PC-3 (cell line): ENCODE measurements around the gene SHISAL2B. TPM values are rescaled to one million over a fixed set of nuclear protein-coding genes. Genes with fewer than 3 reads are reported as not detected.

Experiments used
- ATAC-seq: fragments of 200-7000 bp; cut with Tn5 transposase; 2 replicates; pipeline ENCODE4 v1.9.1; 2020; ENCODE audit warnings: mild to moderate bottlenecking, moderate library complexity
- BruUV-seq: library from RNA; stranded (reverse); fragments of 400-500 nt; replicated peaks from 2 replicates; lab custom pipeline; 2021; lab: Mats Ljungman, UMichigan
- CTCF ChIA-PET: fragments of 300-600 bp; sonication (Branson Sonifier 250); formaldehyde crosslinking; loops from one replicate; lab custom pipeline; 2022; ENCODE audit warnings: antibody characterized with exemption; lab: Charles Lee
- POLR2A ChIA-PET: fragments of 300-600 bp; sonication (Branson Sonifier 250); formaldehyde crosslinking; loops from one replicate; lab custom pipeline; 2022; ENCODE audit warnings: antibody characterized with exemption; ENCODE audit not compliant: unreplicated experiment; lab: Charles Lee
- DNase-seq: peaks from one replicate; pipeline ENCODE4 v3.0.0-alpha.2; 2015
- H2AFZ ChIP-seq: fragments of 300-600 bp; sonication (generic); 2 replicates; pipeline ENCODE4 v1.6.0; 2016; ENCODE audit warnings: antibody characterized with exemption, low read length
- H3F3A ChIP-seq: fragments of 300-600 bp; sonication (generic); one replicate; pipeline ENCODE4 v1.6.0; 2017; ENCODE audit warnings: antibody characterized with exemption, low read length, control low read depth, mild to moderate bottlenecking; ENCODE audit not compliant: unreplicated experiment
- H3K27ac ChIP-seq: fragments of 300-600 bp; sonication (generic); 2 replicates; pipeline ENCODE4 v1.5.1; 2016; ENCODE audit warnings: mild to moderate bottlenecking, low read length
- H3K27me3 ChIP-seq: fragments of 300-600 bp; sonication (generic); 2 replicates; pipeline ENCODE4 v1.6.1; 2016; ENCODE audit warnings: low read length, mixed read lengths
- H3K36me3 ChIP-seq: fragments of 300-600 bp; sonication (generic); 2 replicates; pipeline ENCODE4 v1.6.1; 2016; ENCODE audit warnings: low read depth, mixed run types, low read length, mixed read lengths
- H3K4me1 ChIP-seq: fragments of 300-600 bp; sonication (generic); 2 replicates; pipeline ENCODE4 v1.5.1; 2016; ENCODE audit warnings: low read length; ENCODE audit not compliant: insufficient read depth
- H3K4me2 ChIP-seq: fragments of 300-600 bp; sonication (generic); 2 replicates; pipeline ENCODE4 v1.6.0; 2016; ENCODE audit warnings: low read length
- H3K4me3 ChIP-seq: fragments of 300-600 bp; sonication (generic); 2 replicates; pipeline ENCODE4 v1.5.1; 2016; ENCODE audit warnings: mild to moderate bottlenecking, low read length, mixed read lengths
- H3K79me2 ChIP-seq: fragments of 300-600 bp; sonication (generic); 2 replicates; pipeline ENCODE4 v1.6.1; 2017; ENCODE audit warnings: low read length, mixed read lengths
- H3K9ac ChIP-seq: fragments of 300-600 bp; sonication (generic); 2 replicates; pipeline ENCODE4 v1.6.0; 2016; ENCODE audit warnings: mild to moderate bottlenecking, low read length
- H3K9me2 ChIP-seq: fragments of 300-600 bp; sonication (generic); replicated peaks from 2 replicates; pipeline ENCODE4 v1.6.1; 2016; ENCODE audit warnings: mixed run types, low read length, mixed read lengths
- H3K9me3 ChIP-seq: fragments of 300-600 bp; sonication (generic); 2 replicates; pipeline ENCODE4 v1.6.1; 2016; ENCODE audit warnings: low read length, mixed read lengths
- H4K20me1 ChIP-seq: fragments of 300-600 bp; sonication (generic); 2 replicates; pipeline ENCODE4 v1.6.1; 2016; ENCODE audit warnings: low read length, mixed read lengths
- EZH2 ChIP-seq: fragments of 300-600 bp; sonication (generic); IDR thresholded peaks from one replicate; pipeline ENCODE4 v1.6.1; 2017; ENCODE audit warnings: antibody characterized with exemption, mild to moderate bottlenecking, low read length; ENCODE audit not compliant: unreplicated experiment
- EZH2phosphoT487 ChIP-seq: fragments of 300-600 bp; sonication (generic); IDR thresholded peaks from 2 replicates; pipeline ENCODE4 v1.6.1; 2018; ENCODE audit warnings: mild to moderate bottlenecking, antibody characterized with exemption, low read length, borderline replicate concordance
- intact Hi-C: fragments of 100-400 bp; cut with micrococcal nuclease; formaldehyde crosslinking; loops from 2 replicates; pipeline ENCODE4 v1.9.0; 2023
- total RNA-seq: library from RNA; depleted of rRNA; stranded (reverse); fragments of >200 nt; gene quantifications from 2 replicates; pipeline ENCODE4 v1.2.3, GENCODE V29; 2014
- TF ChIP-seq, protein P1 (sequence below): fragments of 300-600 bp; sonication (generic); conservative IDR thresholded peaks from 2 replicates; pipeline ENCODE4 v1.5.1; 2017; ENCODE audit warnings: antibody characterized with exemption, low read depth, mild to moderate bottlenecking, low read length

SHISAL2B gene
- total RNA-seq, 1 experiment from 2014 or later = 0.62 TPM

DNA sequence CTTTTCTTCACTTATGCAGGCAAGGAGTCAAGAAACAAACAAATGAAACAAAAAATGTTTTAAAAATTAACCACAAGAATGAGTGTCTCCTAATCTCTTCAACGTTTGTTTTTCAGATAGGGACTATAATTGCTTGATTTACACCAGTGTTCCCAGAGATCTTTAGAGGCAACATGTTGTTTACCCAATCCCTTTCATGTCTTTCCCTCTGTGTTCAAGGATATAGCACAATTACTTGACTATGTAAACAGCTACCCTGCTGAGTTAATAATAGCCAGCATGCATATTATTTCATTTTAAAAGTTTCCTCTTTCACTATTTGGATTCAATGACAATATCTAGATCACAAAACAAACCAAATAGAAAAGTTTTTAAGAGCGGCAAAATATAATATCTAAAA is 25.1 kb upstream of the SHISAL2B start:
- no peaks in the 10 kb centered on the region for H3F3A ChIP-seq
- no peak overlapping the region for H3K4me2 ChIP-seq
- intact Hi-C loops = no loop called here
- H3K9me2 ChIP-seq = no peaks in the 10 kb centered on the region
- H3K36me3 ChIP-seq = no peaks in the 10 kb centered on the region
- no peak for ATAC-seq
- POLR2A ChIA-PET = no interaction called here
- no peaks in the 10 kb centered on the region for H3K9me3 ChIP-seq
- no peak for DNase-seq
- no peaks in the 10 kb centered on the region for H4K20me1 ChIP-seq
- BruUV-seq = no TSS peak
- no peaks in the 10 kb centered on the region for H3K4me1 ChIP-seq
- no peak overlapping the region for H3K4me3 ChIP-seq
- no peak overlapping the region for H2AFZ ChIP-seq
- no peak overlapping the region for H3K27ac ChIP-seq
- no peaks in the 10 kb centered on the region for H3K27me3 ChIP-seq
- no peaks in the 10 kb centered on the region for H3K79me2 ChIP-seq
- no peak overlapping the region for H3K9ac ChIP-seq
- CTCF ChIA-PET = no interaction called here
- TF ChIP-seq EZH2phosphoT487 (no peak), EZH2 (no peak)
- TF ChIP-seq, protein P1, sequence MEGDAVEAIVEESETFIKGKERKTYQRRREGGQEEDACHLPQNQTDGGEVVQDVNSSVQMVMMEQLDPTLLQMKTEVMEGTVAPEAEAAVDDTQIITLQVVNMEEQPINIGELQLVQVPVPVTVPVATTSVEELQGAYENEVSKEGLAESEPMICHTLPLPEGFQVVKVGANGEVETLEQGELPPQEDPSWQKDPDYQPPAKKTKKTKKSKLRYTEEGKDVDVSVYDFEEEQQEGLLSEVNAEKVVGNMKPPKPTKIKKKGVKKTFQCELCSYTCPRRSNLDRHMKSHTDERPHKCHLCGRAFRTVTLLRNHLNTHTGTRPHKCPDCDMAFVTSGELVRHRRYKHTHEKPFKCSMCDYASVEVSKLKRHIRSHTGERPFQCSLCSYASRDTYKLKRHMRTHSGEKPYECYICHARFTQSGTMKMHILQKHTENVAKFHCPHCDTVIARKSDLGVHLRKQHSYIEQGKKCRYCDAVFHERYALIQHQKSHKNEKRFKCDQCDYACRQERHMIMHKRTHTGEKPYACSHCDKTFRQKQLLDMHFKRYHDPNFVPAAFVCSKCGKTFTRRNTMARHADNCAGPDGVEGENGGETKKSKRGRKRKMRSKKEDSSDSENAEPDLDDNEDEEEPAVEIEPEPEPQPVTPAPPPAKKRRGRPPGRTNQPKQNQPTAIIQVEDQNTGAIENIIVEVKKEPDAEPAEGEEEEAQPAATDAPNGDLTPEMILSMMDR = no peak

DNA sequence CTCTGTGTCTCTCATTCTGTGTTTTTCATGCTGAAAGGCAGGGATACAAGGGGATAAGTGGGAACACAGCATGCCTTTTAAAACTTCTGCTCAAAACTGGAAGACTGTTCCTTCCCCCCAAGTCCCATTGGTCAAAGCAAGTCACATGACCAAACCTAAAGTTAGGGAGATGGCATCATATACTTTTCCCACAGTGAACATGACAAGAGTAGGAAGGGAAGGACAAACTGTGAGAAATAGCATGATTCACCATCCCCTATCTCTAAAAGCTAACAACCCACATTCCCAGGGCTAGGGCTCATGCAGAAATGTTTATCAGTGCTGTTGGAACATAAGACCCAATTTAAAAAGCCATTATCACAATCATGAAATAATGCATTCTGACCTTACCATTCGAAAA is 24.2 kb upstream of the SHISAL2B start:
- no peak for TF ChIP-seq EZH2phosphoT487
- TF ChIP-seq, protein P1 = no peak
- no peak for TF ChIP-seq EZH2
- intact Hi-C loops = no loop called here
- H2AFZ ChIP-seq = no peak overlapping the region
- H3K4me1 ChIP-seq = no peaks in the 10 kb centered on the region
- DNase-seq (no peak), ATAC-seq (no peak)
- H3K9me3 ChIP-seq = no peaks in the 10 kb centered on the region
- H4K20me1 ChIP-seq = no peaks in the 10 kb centered on the region
- no peak overlapping the region for H3K27ac ChIP-seq
- H3K4me2 ChIP-seq = no peak overlapping the region
- no peaks in the 10 kb centered on the region for H3K27me3 ChIP-seq
- H3F3A ChIP-seq = no peaks in the 10 kb centered on the region
- POLR2A ChIA-PET = no interaction called here
- H3K79me2 ChIP-seq = no peaks in the 10 kb centered on the region
- H3K9me2 ChIP-seq = no peaks in the 10 kb centered on the region
- BruUV-seq = no TSS peak
- no peaks in the 10 kb centered on the region for H3K36me3 ChIP-seq
- H3K4me3 ChIP-seq = no peak overlapping the region
- no peak overlapping the region for H3K9ac ChIP-seq
- CTCF ChIA-PET = no interaction called here

DNA sequence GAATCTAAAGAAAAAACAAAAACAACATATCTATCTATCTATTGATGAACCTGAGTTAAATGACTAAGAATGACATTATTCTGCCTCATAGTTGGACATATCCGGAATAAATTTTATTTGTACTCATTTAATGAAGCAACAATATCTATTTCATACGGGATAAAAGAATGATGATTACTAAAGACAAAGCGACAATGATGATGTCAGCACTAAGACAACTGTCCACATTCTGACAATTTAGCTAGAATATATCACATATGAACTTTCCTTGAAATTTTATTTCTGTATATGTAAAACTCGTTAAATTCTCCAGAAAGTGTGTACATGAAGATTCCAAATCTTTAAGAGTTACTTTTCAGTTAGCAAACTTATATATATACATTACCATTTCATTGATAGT is 23.2 kb upstream of the SHISAL2B start:
- H3K79me2 ChIP-seq = no peaks in the 10 kb centered on the region
- CTCF ChIA-PET = no interaction called here
- no TSS peak for BruUV-seq
- H3K27ac ChIP-seq = no peak overlapping the region
- no peaks in the 10 kb centered on the region for H3K27me3 ChIP-seq
- POLR2A ChIA-PET = no interaction called here
- ATAC-seq = no peak
- intact Hi-C loops = no loop called here
- H3F3A ChIP-seq = no peaks in the 10 kb centered on the region
- no peak overlapping the region for H2AFZ ChIP-seq
- no peaks in the 10 kb centered on the region for H3K4me1 ChIP-seq
- TF ChIP-seq, protein P1 = no peak
- TF ChIP-seq EZH2 = no peak
- TF ChIP-seq EZH2phosphoT487 = no peak
- no peak overlapping the region for H3K4me3 ChIP-seq
- no peak for DNase-seq
- H3K4me2 ChIP-seq = no peak overlapping the region
- no peaks in the 10 kb centered on the region for H3K9me3 ChIP-seq
- H3K9ac ChIP-seq = no peak overlapping the region
- no peaks in the 10 kb centered on the region for H4K20me1 ChIP-seq
- H3K9me2 ChIP-seq = no peaks in the 10 kb centered on the region
- H3K36me3 ChIP-seq = no peaks in the 10 kb centered on the region
